SU-DHL-6 (cell line): ENCODE data around the gene ASXL1.

Source experiments
- H2AFZ ChIP-seq: fragments of 200-600 bp; sonication (generic); 2 replicates; pipeline ENCODE4 v1.6.1; 2014; ENCODE audit warnings: low read depth, mild to moderate bottlenecking, moderate library complexity, mixed read lengths, antibody characterized with exemption, low read length; ENCODE audit not compliant: severe bottlenecking
- H3F3A ChIP-seq: fragments of 200-600 bp; shearing (Covaris generic); 2 replicates; pipeline ENCODE4 v1.6.0; 2016; ENCODE audit warnings: antibody characterized with exemption, mild to moderate bottlenecking; ENCODE audit not compliant: insufficient read depth
- H3K27ac ChIP-seq: fragments of 200-600 bp; sonication (generic); 2 replicates; pipeline ENCODE4 v1.5.1; 2016; ENCODE audit warnings: low read depth, mild to moderate bottlenecking, low read length, moderate library complexity, mixed read lengths
- H3K27me3 ChIP-seq: fragments of 200-600 bp; sonication (generic), shearing (Covaris generic); 2 replicates; pipeline ENCODE4 v1.6.0; 2014; ENCODE audit warnings: mild to moderate bottlenecking, low read length
- H3K36me3 ChIP-seq: fragments of 200-600 bp; sonication (generic); 2 replicates; pipeline ENCODE4 v1.6.1; 2014; ENCODE audit warnings: mild to moderate bottlenecking, low read length, mixed read lengths
- H3K4me2 ChIP-seq: fragments of 300-600, 200-600 bp; shearing (Covaris generic), sonication (generic); 2 replicates; pipeline ENCODE4 v1.6.0; 2014; ENCODE audit warnings: low read length, low read depth, mild to moderate bottlenecking; ENCODE audit not compliant: poor library complexity, severe bottlenecking
- H3K4me3 ChIP-seq: fragments of 200-600 bp; sonication (generic); 2 replicates; pipeline ENCODE4 v1.5.1; 2014; ENCODE audit warnings: antibody characterized with exemption, low read length, mild to moderate bottlenecking, mixed read lengths; ENCODE audit not compliant: insufficient read depth, poor library complexity, severe bottlenecking
- H3K79me2 ChIP-seq: fragments of 200-600 bp; sonication (generic); 2 replicates; pipeline ENCODE4 v1.6.1; 2014; ENCODE audit warnings: mild to moderate bottlenecking, low read length, moderate library complexity; ENCODE audit not compliant: insufficient read depth
- H3K9ac ChIP-seq: fragments of 200-600 bp; sonication (generic); 2 replicates; pipeline ENCODE4 v1.7.0; 2014; ENCODE audit warnings: mild to moderate bottlenecking, low read length
- H3K9me2 ChIP-seq: fragments of 200-600 bp; sonication (generic); replicated peaks from 2 replicates; pipeline ENCODE4 v1.6.1; 2014; ENCODE audit warnings: low read length; ENCODE audit not compliant: insufficient read depth
- H3K9me3 ChIP-seq: fragments of 200-600 bp; sonication (generic); 2 replicates; pipeline ENCODE4 v1.6.1; 2014; ENCODE audit warnings: low read length, mixed read lengths; ENCODE audit not compliant: insufficient read depth
- H4K20me1 ChIP-seq: fragments of 200-600 bp; sonication (generic); 2 replicates; pipeline ENCODE4 v1.6.1; 2014; ENCODE audit warnings: low read depth, mild to moderate bottlenecking, antibody characterized with exemption, low read length, moderate library complexity, mixed read lengths
- CTCF ChIP-seq: fragments of 200-600 bp; sonication (generic); IDR thresholded peaks from one replicate; pipeline ENCODE4 v1.5.1; 2017; ENCODE audit warnings: antibody characterized with exemption, mild to moderate bottlenecking, low read length, moderate library complexity; ENCODE audit not compliant: insufficient read depth, poor library complexity, severe bottlenecking
- EZH2phosphoT487 ChIP-seq: fragments of 200-600 bp; sonication (generic), shearing (Covaris generic); conservative IDR thresholded peaks from 2 replicates; pipeline ENCODE4 v1.6.1; 2018; ENCODE audit warnings: mild to moderate bottlenecking, antibody characterized with exemption, low read length, moderate library complexity, mixed read lengths

Gene ASXL1

GRCh38 chr20:32479697-32480171, 121.6 kb downstream of the ASXL1 start:
- H3K9ac ChIP-seq, result no peak overlapping the region
- no peaks in the 10 kb centered on the region for H3K27me3 ChIP-seq
- no peaks in the 10 kb centered on the region for H3K36me3 ChIP-seq
- no peaks in the 10 kb centered on the region for H4K20me1 ChIP-seq
- H3K4me2 ChIP-seq, result no peak overlapping the region
- H3K79me2 ChIP-seq, result no peaks in the 10 kb centered on the region
- H3K9me3 ChIP-seq, result no peaks in the 10 kb centered on the region
- H3K9me2 ChIP-seq, result no peaks in the 10 kb centered on the region
- no peaks in the 10 kb centered on the region for H3F3A ChIP-seq
- no peak overlapping the region for H3K4me3 ChIP-seq
- H3K27ac ChIP-seq, result no peak overlapping the region
- TF ChIP-seq EZH2phosphoT487 (no peak), CTCF (no peak)
- H2AFZ ChIP-seq, result no peak overlapping the region

DNA sequence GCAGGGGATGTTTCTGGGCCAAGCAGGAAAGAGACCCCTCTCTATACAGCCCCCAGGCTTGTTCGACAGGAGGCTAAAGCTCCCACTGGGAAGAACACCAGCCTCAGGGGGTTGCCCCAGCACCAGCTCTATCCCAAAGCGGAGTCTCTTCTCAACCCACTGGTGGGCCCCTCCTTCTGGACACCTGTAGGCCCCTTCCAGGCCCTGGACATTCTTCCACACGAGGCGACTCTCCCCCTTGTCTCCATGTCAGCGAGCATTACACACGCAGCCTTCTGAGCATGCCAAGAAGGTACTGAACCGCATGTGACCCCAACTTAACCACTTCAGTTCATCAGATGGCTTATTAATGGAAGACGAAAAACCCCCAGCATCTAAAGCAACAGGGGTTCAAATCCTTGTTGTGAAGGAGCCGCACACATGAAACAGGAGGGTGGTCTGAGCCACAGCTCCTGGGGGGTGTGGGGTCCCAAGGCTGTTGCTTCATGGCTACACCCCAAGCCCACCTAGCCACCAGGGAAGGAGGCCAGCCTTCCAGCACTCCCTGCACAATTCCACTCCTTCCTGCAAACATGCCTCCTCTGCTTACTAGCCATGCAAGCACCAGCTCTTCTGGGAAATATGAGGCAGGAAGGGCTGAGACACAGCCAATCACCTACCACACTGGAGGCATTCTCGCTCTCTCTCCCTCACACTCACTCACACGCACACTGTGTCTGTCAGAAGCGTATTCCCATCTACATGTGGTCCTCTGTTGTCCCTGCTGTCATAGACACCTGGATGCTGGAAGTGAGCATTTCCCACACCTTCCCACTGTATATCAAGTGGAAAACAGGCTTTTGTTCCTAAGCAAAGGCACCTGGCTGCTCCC, 122.5 kb downstream of the ASXL1 start:
- Histone ChIP-seq H3K27me3 (no peaks in the 10 kb centered on the region), H3K9me2 (no peaks in the 10 kb centered on the region), H3K4me3 (no peak overlapping the region), H2AFZ (no peak overlapping the region), H3K9ac (no peak overlapping the region), H3K36me3 (no peaks in the 10 kb centered on the region), H3F3A (no peaks in the 10 kb centered on the region), H3K4me2 (no peak overlapping the region), H3K79me2 (no peaks in the 10 kb centered on the region), H3K27ac (no peak overlapping the region), H3K9me3 (no peaks in the 10 kb centered on the region), H4K20me1 (no peaks in the 10 kb centered on the region)
- TF ChIP-seq CTCF, result no peak
- no peak for TF ChIP-seq EZH2phosphoT487

- Histone ChIP-seq H2AFZ (no peak overlapping the region), H3K79me2 (no peaks in the 10 kb centered on the region), H3K9me3 (no peaks in the 10 kb centered on the region), H3F3A (no peaks in the 10 kb centered on the region), H3K4me3 (no peak overlapping the region), H3K9ac (no peak overlapping the region), H3K4me2 (no peak overlapping the region), H3K27ac (no peak overlapping the region), H3K36me3 (no peaks in the 10 kb centered on the region), H3K9me2 (no peaks in the 10 kb centered on the region), H3K27me3 (no peaks in the 10 kb centered on the region), H4K20me1 (no peaks in the 10 kb centered on the region)
- TF ChIP-seq EZH2phosphoT487 (no peak), CTCF (no peak)
Observed at GRCh38 chr20:32481311-32482142, 123.4 kb downstream of the ASXL1 start.
